GM12892 (cell line): ENCODE results near the gene PRKN.

Experiments
- POLR2A ChIP-seq: IDR thresholded peaks from 2 replicates; pipeline ENCODE4 v1.6.1; 2011; ENCODE audit warnings: low read depth, low read length, control low read depth
- POLR2AphosphoS5 ChIP-seq: IDR thresholded peaks from 2 replicates; pipeline ENCODE4 v1.6.1; 2011; ENCODE audit warnings: low read depth, low read length, control low read depth

DNA sequence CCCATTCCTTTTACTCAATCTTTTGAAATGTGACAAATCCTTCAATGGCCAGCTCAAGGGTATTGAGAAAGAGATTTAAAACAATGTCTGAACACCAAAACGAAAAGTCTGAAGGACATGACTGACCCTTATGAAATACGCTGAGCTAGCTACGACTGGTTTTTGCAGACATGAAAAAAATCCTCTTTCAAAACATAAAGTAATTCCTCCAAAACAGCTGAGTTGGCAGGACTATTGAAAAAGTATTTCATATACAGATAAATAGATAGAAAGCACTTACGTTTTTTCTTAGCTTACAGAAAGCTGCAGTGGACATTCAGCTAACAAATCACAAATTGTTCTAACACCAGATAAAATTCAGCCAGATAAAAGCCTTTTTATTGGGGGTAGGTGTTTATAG, 751.0 kb downstream of the PRKN start:
- TF ChIP-seq POLR2AphosphoS5: no peak
- TF ChIP-seq POLR2A: no peak
